Right atrium auricular region (tissue), 2 donors: ENCODE results near the gene KEL. TPM values are rescaled to one million over a fixed set of nuclear protein-coding genes. Genes with fewer than 3 reads are reported as not detected.
"Not testable (repeated sequence)": the region's sequence is repeated elsewhere in the genome, so short reads cannot be mapped to it uniquely, and the experiment has no call there.

ENCODE experiments used
- DNase-seq: peaks from one replicate; pipeline ENCODE4 v3.0.0-alpha.2; 2019; ENCODE audit warnings: low spot score
- H3K27ac ChIP-seq, 2 donors: fragments of 200-600 bp; sonication (generic); 1 replicate in 1 of 2; 2 replicates in 1 of 2; pipeline ENCODE4 v1.5.1; 2016 to 2019
- H3K27me3 ChIP-seq, 2 donors: fragments of 200-600 bp; sonication (generic); one replicate each; pipeline versions ENCODE4 v1.5.1 to v1.6.0; 2017 to 2019
- H3K36me3 ChIP-seq: fragments of 200-600 bp; sonication (generic); one replicate; pipeline ENCODE4 v1.5.1; 2016
- H3K4me1 ChIP-seq, 2 donors: fragments of 200-600 bp; sonication (generic); one replicate each; pipeline versions ENCODE4 v1.5.1 to v1.6.0; 2017 to 2019
- H3K4me3 ChIP-seq, 2 donors: fragments of 200-600 bp; sonication (generic); 1 replicate in 1 of 2; 2 replicates in 1 of 2; pipeline ENCODE4 v1.5.1; 2017 to 2019; ENCODE audit warnings: mild to moderate bottlenecking in 1 of 2, moderate library complexity in 1 of 2
- H3K9me3 ChIP-seq, 2 donors: fragments of 200-600 bp; sonication (generic); one replicate each; pipeline ENCODE4 v1.5.1; 2019
- total RNA-seq, 2 donors: library from RNA; depleted of rRNA; stranded (reverse); fragments of >200 nt; gene quantifications; one replicate each; pipeline ENCODE4 v1.1.0, GENCODE V29; 2016
- TF ChIP-seq, protein P1 (sequence below), 2 donors: fragments of 200-600 bp; sonication (generic); IDR thresholded peaks; one replicate each; pipeline ENCODE4 v1.5.1; 2019; ENCODE audit warnings: antibody characterized with exemption in 2 of 2

KEL gene
- total RNA-seq, 2 donors from 2014 or later, result 0.12 TPM; not detected in 1

DNA sequence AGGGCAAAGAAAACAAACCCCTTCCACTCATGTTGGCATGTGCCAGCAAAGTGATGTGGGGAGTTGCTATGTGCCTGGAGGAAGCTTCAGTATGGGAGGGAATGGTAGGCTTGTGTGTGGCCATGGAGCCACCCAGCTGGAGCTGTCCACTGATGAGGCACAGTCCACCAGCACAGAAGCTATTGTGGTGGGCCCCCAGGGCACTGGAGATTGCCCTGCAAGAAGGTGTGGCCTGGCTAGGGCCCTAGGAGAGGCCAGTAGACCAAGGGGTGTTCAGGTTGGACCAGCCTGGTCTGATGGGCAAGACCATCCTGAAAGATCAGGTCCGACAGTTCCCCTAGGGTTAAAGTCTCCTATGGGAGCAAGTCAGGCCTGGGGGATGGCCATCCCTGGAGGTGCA is 22.1 kb upstream of the KEL start:
- Histone ChIP-seq H3K36me3 (no peaks in the 10 kb centered on the region), H3K4me3 (no peak overlapping the region), H3K4me1 (no peaks in the 10 kb centered on the region), H3K27ac (no peak overlapping the region), H3K9me3 (peaks cover 0 to 8% of the 10 kb centered on the region in 2 donors), H3K27me3 (no peaks in the 10 kb centered on the region)
- DNase-seq, result no peak
- TF ChIP-seq, protein P1, sequence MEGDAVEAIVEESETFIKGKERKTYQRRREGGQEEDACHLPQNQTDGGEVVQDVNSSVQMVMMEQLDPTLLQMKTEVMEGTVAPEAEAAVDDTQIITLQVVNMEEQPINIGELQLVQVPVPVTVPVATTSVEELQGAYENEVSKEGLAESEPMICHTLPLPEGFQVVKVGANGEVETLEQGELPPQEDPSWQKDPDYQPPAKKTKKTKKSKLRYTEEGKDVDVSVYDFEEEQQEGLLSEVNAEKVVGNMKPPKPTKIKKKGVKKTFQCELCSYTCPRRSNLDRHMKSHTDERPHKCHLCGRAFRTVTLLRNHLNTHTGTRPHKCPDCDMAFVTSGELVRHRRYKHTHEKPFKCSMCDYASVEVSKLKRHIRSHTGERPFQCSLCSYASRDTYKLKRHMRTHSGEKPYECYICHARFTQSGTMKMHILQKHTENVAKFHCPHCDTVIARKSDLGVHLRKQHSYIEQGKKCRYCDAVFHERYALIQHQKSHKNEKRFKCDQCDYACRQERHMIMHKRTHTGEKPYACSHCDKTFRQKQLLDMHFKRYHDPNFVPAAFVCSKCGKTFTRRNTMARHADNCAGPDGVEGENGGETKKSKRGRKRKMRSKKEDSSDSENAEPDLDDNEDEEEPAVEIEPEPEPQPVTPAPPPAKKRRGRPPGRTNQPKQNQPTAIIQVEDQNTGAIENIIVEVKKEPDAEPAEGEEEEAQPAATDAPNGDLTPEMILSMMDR (IDR thresholded peaks at IDR 0.05), result no peak

DNA sequence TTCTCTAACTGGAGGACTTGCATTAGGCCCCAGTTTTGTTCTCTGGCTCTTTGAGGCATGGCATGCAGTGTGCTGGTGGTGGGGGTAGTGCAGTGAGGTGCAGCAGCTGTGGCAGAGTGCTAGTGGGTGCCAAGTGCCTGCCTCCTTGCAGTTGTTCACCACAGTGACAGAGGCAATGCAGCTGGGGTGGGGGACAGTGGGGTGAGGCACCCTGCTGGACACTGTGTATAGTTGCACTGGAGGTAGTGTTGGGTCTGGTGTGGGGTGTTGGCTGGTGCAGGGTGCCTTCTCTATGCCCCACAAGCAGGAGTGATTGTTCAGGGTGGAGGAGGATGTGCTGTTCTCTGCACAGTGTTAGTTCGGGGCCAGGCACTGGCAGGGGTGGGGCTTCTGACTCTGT is 21.7 kb upstream of the KEL start:
- Histone ChIP-seq H3K4me1 (no peaks in the 10 kb centered on the region), H3K27me3 (no peaks in the 10 kb centered on the region), H3K4me3 (no peak overlapping the region), H3K36me3 (no peaks in the 10 kb centered on the region), H3K27ac (no peak overlapping the region), H3K9me3 (peaks cover 0 to 9% of the 10 kb centered on the region in 2 donors)
- TF ChIP-seq, protein P1 (IDR thresholded peaks at IDR 0.05), result no peak
- no peak for DNase-seq

DNA sequence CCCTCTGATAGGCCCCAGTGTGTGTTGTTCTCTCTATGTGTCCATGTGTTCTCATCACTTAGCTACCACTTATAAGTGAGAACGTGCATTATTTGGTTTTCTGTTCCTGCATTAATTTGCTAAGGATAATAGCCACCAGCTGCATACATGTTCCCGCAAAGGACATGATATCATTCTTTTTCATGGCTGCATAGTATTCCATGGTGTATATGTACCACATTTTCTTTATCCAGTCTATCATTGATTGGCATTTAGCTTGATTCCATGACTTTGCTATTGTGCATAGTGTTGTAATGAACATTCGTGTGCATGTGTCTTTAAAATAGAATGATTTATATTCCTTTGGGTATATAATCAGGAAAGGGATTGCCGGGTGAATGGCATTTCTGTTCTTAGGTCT is 16.2 kb upstream of the KEL start:
- H3K4me1 ChIP-seq, H3K36me3 ChIP-seq, DNase-seq, H3K27me3 ChIP-seq, H3K27ac ChIP-seq, H3K4me3 ChIP-seq: not testable (repeated sequence)
- H3K9me3 ChIP-seq, result peaks cover 0 to 16% of the 10 kb centered on the region in 2 donors

DNA sequence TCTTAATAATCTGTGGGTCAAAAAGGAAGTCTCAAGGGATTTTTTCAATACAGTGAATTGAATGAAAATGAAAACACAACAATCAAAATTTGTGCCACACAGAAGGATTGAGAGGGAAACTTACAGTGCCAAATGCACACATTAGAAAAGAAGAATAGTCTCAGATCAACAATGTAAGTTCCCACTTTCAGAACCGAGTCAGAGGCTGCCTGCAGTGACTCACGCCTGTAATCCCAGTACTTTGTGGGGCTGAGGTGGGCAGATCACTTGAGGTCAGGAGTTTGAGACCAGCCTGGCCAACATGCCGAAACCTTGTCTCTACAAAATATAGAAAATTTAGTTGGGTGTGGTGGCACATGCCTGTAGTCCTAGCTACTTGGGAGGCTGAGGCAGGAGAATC is 12.5 kb upstream of the KEL start:
- TF ChIP-seq, protein P1 (IDR thresholded peaks at IDR 0.05), result no peak
- H3K9me3 ChIP-seq, result peaks cover 0 to 8% of the 10 kb centered on the region in 2 donors
- H3K4me1 ChIP-seq, result no peaks in the 10 kb centered on the region
- no peaks in the 10 kb centered on the region for H3K27me3 ChIP-seq
- H3K27ac ChIP-seq, result no peak overlapping the region
- no peak overlapping the region for H3K4me3 ChIP-seq
- DNase-seq, result no peak
- H3K36me3 ChIP-seq, result no peaks in the 10 kb centered on the region

DNA sequence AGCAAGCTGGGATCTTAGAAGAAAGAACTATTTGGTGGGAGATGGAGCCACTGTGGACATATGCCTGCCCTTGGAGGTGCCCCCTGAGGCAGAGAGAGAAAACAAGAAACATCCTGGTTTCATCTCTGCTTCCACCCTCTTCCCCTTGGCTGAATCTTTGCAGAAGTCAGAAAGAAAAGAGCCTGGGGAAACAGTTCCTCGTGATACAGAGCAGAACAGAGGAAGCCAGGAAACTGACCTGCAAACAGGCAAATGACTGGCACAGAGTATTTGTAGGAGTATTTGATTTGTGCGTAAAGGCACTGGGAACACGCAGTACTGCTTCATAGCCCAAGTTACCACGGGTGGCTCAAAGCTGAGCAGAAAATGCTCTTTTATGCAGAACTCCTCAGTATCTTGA is 7.0 kb upstream of the KEL start:
- H3K9me3 ChIP-seq, result no peaks in the 10 kb centered on the region
- H3K27ac ChIP-seq, result no peak overlapping the region
- peaks cover 0 to 5% of the 10 kb centered on the region in 2 donors for H3K27me3 ChIP-seq
- H3K4me1 ChIP-seq, result no peaks in the 10 kb centered on the region
- no peak for DNase-seq
- H3K4me3 ChIP-seq, result no peak overlapping the region
- TF ChIP-seq, protein P1 (IDR thresholded peaks at IDR 0.05), result no peak
- no peaks in the 10 kb centered on the region for H3K36me3 ChIP-seq

DNA sequence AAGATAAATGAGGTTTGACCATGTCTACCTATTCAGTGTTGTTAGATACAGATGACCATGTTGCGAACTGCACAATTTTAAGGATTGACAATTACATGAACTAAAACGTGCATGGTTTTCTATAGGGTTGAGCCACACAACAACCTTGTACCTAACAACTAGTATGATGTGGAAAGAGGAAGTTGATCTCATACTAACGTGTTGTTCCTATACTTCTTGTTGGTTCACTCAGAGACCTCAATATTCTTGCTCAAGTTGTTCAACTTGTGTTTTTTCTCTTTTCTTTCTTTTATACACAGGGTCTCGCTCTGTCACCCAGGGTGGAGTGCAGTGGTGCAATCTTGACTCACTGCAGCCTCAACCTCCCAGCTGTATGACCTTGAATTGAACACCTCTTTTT is 6.1 kb upstream of the KEL start:
- peaks cover 0 to 5% of the 10 kb centered on the region in 2 donors for H3K27me3 ChIP-seq
- no peak overlapping the region for H3K27ac ChIP-seq
- H3K4me1 ChIP-seq, result no peaks in the 10 kb centered on the region
- TF ChIP-seq, protein P1 (IDR thresholded peaks at IDR 0.05), result no peak
- no peak overlapping the region for H3K4me3 ChIP-seq
- no peaks in the 10 kb centered on the region for H3K9me3 ChIP-seq
- H3K36me3 ChIP-seq, result no peaks in the 10 kb centered on the region
- DNase-seq, result no peak
